HT1080 (cell line): ENCODE results near the gene TMX1. TPM values are rescaled to one million over a fixed set of nuclear protein-coding genes. Genes with fewer than 3 reads are reported as not detected.
A peak's percentile ranks its signal among the peaks of the same experiment; 100 is the strongest.
"Not testable (repeated sequence)": the region's sequence is repeated elsewhere in the genome, so short reads cannot be mapped to it uniquely, and the experiment has no call there.

Experiments used
- DNase-seq: peaks from one replicate; pipeline ENCODE4 v3.0.0-alpha.2; 2015; ENCODE audit warnings: low read depth
- polyA plus RNA-seq, 2 experiments: library from polyadenylated mRNA; depleted of rRNA; stranded (reverse); fragments of >200 nt; gene quantifications; 2 replicates each; pipeline ENCODE4 v1.2.3, GENCODE V29; 2015
- total RNA-seq: library from RNA; depleted of rRNA; stranded (reverse); fragments of >200 nt; shearing (Covaris generic); gene quantifications from 2 replicates; pipeline ENCODE4 v1.2.3, GENCODE V29; 2014; rRNA removed

The TMX1 gene
- 61.5 and 62.8 TPM in 2 replicates for total RNA-seq
- 76.5 and 83.5 TPM in 2 replicates for polyA plus RNA-seq (2015; cell fraction: cytosol; rRNA removed)
- polyA plus RNA-seq (2015; cell fraction: nucleus; rRNA removed) = 61.1 and 65.2 TPM in 2 replicates

DNA sequence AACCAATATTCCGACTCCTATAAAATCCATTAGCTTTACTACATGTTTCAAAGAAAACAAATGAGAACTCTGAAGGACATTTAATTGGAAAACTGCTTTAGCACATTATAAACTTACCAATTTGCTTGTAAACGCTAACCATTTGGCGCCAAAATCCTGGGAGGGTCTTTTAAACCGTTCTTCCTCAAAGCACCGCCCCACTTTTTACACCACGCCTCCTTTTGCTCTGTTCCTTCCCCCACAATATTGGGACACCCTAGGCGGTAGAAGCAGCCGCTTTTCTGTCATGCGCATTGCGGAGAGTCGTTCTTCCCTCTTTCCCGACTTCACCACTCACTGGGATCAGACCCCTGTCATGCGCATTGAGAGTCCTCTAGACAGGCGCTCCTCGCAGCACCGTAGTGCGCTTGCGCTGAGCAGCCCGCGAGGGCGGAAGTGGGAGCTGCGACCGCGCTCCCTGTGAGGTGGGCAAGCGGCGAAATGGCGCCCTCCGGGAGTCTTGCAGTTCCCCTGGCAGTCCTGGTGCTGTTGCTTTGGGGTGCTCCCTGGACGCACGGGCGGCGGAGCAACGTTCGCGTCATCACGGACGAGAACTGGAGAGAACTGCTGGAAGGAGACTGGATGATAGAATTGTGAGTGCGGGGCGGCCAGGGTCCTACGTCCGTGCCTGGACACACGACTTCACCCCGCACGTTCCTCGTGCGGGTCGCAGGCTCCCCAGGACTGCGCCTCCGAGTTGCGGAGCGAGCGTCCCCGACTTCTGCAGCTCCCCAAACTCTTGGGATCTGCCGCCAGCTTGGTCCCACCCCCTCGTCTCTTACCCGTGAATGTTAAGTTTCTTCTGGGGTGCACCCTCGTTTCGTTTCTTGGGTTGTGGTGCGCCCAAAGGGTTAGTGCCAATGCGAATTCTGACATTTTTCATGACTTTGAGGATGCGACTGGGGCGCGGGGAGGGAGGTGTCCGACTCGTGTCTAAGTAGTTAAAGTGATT lies at the start of gene TMX1:
Gene TMX1 (plus strand): TSS at position 435 of the 991 bp plus-strand sequence. CDS start 46 bp downstream, at position 481.
- peak; percentile 99 for DNase-seq

DNA sequence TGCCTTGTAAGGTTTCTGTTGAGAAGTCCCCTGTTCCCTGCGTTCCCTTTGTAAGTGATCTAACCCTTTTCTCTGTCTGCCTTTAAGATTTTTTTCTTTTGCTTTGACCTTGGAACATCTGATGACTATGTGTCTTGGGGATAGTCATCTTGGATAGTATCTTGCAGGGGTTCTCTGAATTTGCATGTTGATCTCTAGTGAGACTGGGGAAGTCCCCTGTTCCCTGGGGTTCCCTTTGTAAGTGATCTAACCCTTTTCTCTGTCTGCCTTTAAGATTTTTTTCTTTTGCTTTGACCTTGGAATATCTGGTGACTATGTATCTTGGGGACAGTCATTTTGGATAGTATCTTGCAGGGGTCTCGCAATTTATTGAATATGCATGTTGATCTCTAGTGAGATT lies 38.2 kb upstream of the TMX1 start:
- no peak for DNase-seq

DNA sequence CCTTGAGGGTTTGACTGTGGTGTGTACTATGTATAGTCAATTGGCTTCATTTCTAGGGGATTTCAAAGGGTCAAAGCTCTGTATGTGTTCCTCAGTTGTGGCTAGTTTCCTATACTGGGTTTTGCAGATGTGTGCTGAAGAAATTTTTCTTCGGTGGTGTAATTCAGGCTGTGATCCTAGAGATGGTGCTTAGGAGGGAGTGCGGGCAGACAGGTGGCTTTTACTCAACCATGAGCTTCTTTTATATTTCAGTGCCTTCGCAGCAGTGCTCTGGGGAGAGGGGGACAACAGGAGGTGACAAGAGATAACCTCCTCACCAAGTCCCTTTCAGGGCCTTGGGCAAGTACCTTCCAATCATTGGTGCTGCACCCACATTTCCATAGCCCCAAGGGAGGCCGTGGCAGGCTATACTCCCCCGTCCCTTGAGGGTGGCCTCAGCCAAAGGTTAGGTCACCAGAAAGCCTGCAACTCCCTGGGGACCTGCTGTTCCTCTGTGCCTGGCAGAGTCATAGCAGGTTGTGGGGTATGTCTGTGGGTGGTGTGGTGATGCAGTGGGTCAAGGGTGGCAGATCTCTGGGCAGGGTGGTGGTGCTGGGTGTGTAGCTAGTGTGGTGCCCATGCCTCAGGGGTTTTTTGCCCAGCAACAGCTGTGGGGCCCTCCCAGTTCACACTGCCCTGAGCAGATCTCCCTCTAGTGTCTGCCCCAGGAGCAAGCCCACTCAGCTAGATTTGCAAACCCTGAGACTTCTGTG lies 37.0 kb upstream of the TMX1 start:
- no peak for DNase-seq

DNA sequence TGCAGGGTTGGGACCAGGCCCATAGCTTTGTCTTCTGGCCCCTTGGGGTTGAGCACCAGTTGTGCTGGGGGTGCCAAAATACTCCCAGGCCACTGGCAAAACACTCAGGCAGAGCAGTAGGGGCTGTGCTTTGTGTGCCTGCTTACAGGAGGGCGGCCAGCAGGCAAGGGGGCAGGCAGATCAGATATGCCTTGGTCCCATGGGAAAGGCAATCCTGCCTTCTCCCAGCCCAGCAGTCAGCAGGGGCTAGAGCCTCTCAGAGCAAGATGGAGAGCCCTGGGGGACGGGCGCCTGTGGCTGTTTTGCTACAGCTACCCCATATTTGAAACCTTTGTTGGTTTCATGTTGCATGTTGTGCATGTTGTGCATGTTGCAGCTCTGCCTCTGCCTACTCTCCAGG lies 36.2 kb upstream of the TMX1 start:
- no peak for DNase-seq

GRCh38 chr14:51205486-51205885 lies 34.6 kb upstream of the TMX1 start:
- no peak for DNase-seq

DNA sequence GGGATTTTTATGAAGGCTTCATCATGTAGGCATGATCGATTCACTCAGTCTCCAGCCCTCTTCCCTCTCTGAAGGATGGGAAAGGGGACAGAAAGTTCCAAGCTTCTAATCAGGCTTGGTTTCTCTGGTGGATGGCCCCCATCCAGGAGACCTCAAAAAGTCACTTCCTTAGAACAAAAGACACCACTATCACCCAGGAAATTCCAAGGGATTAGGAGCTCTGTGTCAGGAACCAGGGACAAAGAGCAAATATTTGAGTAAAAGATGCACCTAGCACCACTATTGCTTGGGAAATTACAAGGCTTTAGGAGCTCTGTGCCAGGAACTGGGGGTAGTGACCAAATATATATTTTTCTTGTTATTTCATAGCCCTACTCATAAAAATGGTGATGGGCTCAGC lies 33.6 kb upstream of the TMX1 start:
- DNase-seq = no peak

GRCh38 chr14:51207621-51208020 lies 32.4 kb upstream of the TMX1 start:
- DNase-seq = no peak

DNA sequence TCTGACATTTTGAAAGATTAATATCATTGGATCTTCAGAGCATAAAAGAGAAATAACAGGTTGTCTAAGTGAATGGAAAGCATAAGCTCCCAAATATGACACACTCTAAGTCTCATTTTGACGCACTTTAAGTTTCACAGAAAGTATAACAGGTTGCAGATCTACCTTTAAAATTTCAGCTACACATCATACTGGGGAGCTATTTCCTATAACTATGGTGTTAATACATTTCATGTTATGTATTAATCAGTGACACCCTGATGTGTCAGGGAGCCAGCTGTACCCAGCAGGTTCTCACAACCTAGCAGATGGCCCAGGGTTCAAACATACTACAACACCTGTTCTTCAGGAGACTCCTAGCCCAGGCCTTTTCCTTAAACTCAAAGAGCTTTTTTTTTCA lies 31.1 kb upstream of the TMX1 start:
- no peak for DNase-seq

DNA sequence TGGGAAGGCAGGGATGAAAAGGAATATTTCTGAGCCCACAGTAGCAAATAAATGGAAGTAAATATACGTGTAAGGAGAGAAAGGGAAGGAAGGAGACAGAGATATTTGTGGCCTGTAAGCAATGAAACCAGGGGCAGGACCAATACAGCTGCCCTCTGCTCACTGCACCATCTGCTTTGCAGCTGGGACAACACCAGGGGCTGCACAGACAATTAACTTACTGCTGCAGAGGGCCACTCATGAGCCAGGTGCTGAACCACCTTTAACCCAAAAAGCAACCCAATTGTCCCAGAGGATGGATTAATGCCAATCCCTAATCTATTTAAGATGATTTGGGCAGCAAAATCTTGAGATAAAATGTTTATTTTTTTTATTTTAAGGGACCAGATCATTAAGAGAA lies 30.6 kb upstream of the TMX1 start:
- no peak for DNase-seq

DNA sequence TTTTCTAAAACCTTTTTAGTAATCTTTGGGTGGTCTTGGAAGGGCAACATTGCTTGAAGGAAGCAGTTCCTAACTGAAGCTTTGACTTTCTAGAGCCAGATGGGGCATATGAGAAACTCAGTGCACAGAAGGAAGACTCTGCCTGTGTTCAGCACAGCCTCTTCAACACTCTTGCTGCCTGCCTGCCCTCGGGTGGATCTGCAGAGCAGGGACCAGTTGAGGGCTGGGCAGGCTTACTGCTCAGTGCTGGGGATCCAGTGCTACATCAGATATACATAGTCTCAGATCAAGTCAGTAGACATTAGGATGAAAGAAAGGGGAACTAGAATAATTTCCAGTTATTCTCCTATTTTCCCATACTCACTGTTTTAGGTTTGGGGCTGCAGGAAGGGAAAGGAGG lies 29.5 kb upstream of the TMX1 start:
- no peak for DNase-seq

GRCh38 chr14:51211149-51211548 lies 28.9 kb upstream of the TMX1 start:
- peak; percentile 14 for DNase-seq

DNA sequence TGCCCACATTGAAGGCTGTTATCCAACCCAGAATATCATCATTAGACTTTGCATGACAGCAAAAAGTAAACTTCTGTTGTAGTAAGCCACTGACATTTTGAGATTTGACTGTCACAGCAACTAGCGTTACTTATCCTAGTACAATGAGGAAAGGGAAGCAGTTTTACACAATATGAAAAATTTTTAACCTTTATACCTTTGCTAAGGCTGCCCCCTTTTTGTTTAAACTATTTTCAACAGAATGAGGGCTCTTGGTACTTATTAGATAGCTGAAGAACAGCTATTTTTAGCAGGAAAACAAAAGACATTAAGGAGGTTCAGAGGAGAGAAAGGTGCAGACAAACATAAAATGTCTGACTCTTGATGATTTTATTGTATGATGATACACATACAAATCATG lies 23.4 kb upstream of the TMX1 start:
- no peak for DNase-seq

GRCh38 chr14:51219473-51220448 lies 20.3 kb upstream of the TMX1 start:
- peak; percentile 12 for DNase-seq

- DNase-seq = not testable (repeated sequence)
These were observed 16.6 kb upstream of the TMX1 start for GRCh38 chr14:51223463-51223862.

DNA sequence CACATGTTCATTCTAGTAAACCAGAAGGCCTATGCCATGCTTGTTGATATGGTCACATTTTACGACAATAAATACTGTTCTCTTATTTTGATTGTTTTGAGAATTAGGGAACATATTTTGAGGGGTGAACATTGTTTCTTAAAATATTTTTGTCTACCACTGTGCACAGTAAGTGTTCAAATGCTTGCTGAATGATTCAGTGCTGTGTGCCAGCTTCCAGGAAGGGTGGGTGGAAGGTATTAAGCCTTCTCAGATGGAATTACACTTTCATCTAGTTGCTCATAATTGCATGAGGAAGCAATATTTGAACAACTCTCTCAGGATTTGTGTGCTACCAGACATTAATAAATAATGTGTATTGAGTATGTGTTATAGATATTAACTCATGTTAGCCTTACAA lies 15.5 kb upstream of the TMX1 start:
- DNase-seq = no peak

GRCh38 chr14:51225751-51226150 lies 14.3 kb upstream of the TMX1 start:
- DNase-seq = no peak

DNA sequence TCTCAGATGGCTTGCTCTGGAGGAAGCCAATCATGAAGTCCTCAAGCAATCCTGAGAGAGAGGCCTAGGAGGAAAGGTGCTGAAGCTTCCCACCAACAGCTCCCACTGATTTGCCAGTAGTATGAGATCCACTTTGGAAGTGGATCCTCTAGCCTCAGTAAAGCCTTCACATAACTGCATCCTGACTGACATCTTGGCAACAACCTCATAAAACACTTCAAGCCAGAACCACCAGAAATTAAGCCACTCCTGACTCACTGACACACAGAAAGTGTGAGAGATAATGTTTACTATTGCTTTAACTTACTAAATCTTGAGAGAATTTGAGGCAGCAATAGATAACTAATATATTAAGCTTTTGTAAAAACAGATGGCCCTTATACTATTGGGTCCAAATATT lies 11.7 kb upstream of the TMX1 start:
- DNase-seq = no peak

DNA sequence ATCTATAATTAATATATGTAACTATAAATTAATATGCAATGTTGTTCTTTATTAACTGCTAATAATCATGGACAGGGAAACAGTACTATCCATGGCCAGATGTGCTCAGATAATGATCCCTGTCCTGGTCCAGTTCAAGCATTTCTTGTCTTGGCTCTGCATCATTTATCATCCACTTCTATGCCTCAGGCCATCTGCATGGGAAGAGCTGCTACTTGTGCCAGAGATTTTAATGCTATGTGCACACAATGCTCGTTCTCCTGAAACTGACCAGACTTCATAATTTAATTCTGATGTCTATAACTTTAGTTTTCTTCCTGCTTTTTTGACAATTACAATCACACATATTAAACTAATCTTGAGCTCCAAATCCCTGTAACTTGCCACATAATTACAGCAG lies 11.2 kb upstream of the TMX1 start:
- DNase-seq = no peak

DNA sequence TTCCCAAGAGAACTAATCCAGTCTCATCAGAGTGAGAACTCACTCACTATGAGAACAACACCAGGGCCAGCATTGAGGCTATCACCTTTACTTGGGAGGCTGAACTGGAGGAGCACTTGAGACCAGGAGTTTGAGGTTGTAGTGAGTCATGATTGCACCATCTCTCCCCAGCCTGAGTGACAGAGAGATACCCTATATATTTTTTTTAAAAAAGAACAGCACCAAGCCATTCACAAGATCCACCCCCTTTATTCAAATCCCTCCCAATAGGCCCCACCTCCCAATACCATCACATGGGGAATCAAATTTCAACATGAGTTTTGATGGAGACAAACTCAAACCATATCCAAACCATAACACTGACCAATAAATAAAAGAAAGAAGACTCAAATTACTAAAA lies 3.7 kb upstream of the TMX1 start:
- peak; percentile 78 for DNase-seq

DNA sequence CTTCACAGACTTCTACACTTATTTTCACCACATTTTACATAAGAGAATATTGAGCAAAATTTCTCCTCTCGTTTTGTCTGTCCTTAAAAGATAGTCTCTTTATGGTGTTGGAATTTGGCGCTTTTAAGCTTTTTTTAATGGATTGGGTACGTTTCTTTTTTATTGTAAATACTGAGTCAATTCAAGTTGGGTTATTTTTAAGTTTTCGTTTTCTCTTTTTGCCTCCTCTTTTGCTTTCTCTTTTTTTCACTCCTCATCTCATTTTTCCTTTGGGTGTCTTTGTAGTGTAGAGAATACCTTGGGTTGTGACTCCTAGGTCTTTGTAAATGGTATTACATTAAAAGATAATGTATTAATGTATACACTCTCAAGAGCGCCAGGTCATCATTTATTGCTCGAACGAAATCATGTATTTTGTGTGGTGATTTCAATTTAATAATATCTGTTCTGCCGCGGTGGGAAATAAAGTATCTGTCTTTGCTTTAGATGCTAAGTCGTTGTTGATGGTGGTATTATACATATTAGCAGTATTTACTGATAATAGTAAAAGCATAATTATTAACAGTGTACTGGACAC lies 845 bp downstream of the TMX1 start:
- DNase-seq = no peak
